Fibroblast of mammary gland (primary cell): ENCODE measurements around the gene TMEM87A.

Source experiments
- DNase-seq: peaks from one replicate; pipeline ENCODE4 v3.0.0-alpha.2; 2010; ENCODE audit warnings: low read depth
- H3K4me3 ChIP-seq: 2 replicates; pipeline ENCODE4 v1.5.1; 2011; ENCODE audit warnings: low read depth, mild to moderate bottlenecking, low read length, moderate library complexity; ENCODE audit not compliant: control insufficient read depth
- CTCF ChIP-seq: conservative IDR thresholded peaks from 2 replicates; pipeline ENCODE4 v1.5.1; 2011; ENCODE audit warnings: low read depth, low read length, inconsistent platforms; ENCODE audit not compliant: control insufficient read depth, insufficient read depth

TMEM87A gene

GRCh38 chr15:42193383-42193782 is 79.8 kb downstream of the TMEM87A start:
- DNase-seq, result no peak
- TF ChIP-seq CTCF, result no peak
- no peak overlapping the region for H3K4me3 ChIP-seq

- H3K4me3 ChIP-seq, result no peak overlapping the region
- DNase-seq, result no peak
- TF ChIP-seq CTCF, result no peak
Observed at GRCh38 chr15:42191610-42192346, 81.5 kb downstream of the TMEM87A start.

- H3K4me3 ChIP-seq, result no peak overlapping the region
- TF ChIP-seq CTCF, result no peak
- no peak for DNase-seq
Observed at GRCh38 chr15:42190370-42190769, 82.9 kb downstream of the TMEM87A start.

GRCh38 chr15:42185801-42186200 is 87.4 kb downstream of the TMEM87A start:
- no peak for TF ChIP-seq CTCF
- no peak overlapping the region for H3K4me3 ChIP-seq
- no peak for DNase-seq

- no peak overlapping the region for H3K4me3 ChIP-seq
- no peak for DNase-seq
- no peak for TF ChIP-seq CTCF
Observed at GRCh38 chr15:42184736-42185135, 88.5 kb downstream of the TMEM87A start.

- TF ChIP-seq CTCF, result no peak
- peak; percentile 5 for DNase-seq
Observed at GRCh38 chr15:42184296-42184695, 88.9 kb downstream of the TMEM87A start.

More at GRCh38 chr15:42184296-42184695, 88.9 kb downstream of the TMEM87A start:
- no peak overlapping the region for H3K4me3 ChIP-seq
